Upper lobe of right lung (tissue), 1 donor: Measurements from ENCODE around the gene GPR132. TPM values are rescaled to one million over a fixed set of nuclear protein-coding genes. Genes with fewer than 3 reads are reported as not detected.

Source experiments
- ATAC-seq: fragments of 200-7000 bp; cut with Tn5 transposase; one replicate; pipeline ENCODE4 v1.9.1; 2020; ENCODE audit warnings: mild to moderate bottlenecking, moderate library complexity
- DNase-seq: peaks from one replicate; pipeline ENCODE4 v3.0.0-alpha.2; 2020
- H3K27ac ChIP-seq: fragments of 200-600 bp; one replicate; pipeline ENCODE4 v1.8.0; 2022
- H3K27me3 ChIP-seq: fragments of 200-600 bp; one replicate; pipeline ENCODE4 v1.8.0; 2022; ENCODE audit warnings: mild to moderate bottlenecking
- H3K36me3 ChIP-seq: fragments of 200-600 bp; one replicate; pipeline ENCODE4 v1.8.0; 2022
- H3K4me1 ChIP-seq: fragments of 200-600 bp; one replicate; pipeline ENCODE4 v1.8.0; 2022
- H3K4me3 ChIP-seq: fragments of 200-600 bp; one replicate; pipeline ENCODE4 v1.8.0; 2022; ENCODE audit warnings: mild to moderate bottlenecking
- H3K9me3 ChIP-seq: fragments of 200-600 bp; one replicate; pipeline ENCODE4 v1.8.0; 2022
- intact Hi-C: fragments of 100-400 bp; cut with DNase I; formaldehyde crosslinking; loops from one replicate; pipeline ENCODE4 v1.11.0; 2022
- total RNA-seq: library from RNA; stranded (reverse); fragmentation: NEBNext Ultra II Directional; extraction: Animal tissue kit (Norgen Biotek cat#: 25700); gene quantifications from one replicate; pipeline ENCODE4 v1.2.1, GENCODE V29; 2021
- TF ChIP-seq, protein P1 (sequence below): fragments of 200-600 bp; IDR thresholded peaks from one replicate; pipeline ENCODE4 v1.8.0; 2022; ENCODE audit warnings: antibody characterized with exemption
- donor health status: DM: no; HTN: yes; CAD: no; lungs with severe emphysema.

The GPR132 gene
- total RNA-seq, 1 donor from 2014 or later: 6.7 TPM

DNA sequence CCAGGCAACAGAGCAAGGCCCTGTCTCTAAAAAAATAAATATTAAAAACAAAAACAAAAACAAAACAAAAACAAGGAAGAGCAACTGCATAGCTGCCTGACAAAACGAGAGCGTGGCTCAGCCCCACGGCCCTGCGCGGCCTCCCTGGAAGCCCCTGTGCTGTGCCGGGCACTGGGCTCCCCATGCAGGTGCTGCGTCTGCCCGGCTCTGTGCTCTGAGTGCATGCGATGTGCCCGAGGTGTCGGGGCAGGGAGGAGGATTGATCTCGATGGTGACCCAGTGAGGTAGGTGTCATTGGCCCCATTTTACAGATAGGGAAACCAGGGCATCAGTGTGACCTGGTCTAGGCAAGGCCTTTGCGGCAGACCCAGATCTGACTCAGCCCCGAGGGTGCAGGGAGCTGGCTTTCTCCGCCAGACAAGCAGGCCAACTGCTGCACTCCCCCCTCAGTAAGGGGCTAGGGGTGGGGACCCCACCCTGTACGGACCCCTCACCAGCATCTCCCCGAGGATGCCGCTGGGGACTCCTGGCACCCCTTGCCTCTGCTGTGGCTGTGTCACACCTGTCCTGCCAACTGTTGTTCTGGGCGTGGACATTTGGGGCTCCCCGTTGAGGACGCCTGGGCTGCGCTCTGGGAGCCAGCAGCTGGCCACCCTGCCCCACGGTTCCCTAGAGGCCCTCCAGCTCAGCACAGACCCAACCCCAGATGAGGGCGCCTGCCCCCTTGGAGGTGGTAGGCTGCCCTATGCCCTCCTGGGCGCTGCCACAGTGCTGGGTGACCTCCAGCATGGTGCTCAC is 15.3 kb downstream of the GPR132 start:
- no peak for ATAC-seq
- intact Hi-C loops: loop anchor here (10.0 kb wide), 1 partner anchor 155 kb away; no protein-coding TSS in a partner anchor
- peaks cover 6% of the 10 kb centered on the region for H3K4me1 ChIP-seq
- H3K4me3 ChIP-seq: no peak overlapping the region
- H3K9me3 ChIP-seq: no peaks in the 10 kb centered on the region
- DNase-seq: no peak
- H3K36me3 ChIP-seq: no peaks in the 10 kb centered on the region
- TF ChIP-seq, protein P1, sequence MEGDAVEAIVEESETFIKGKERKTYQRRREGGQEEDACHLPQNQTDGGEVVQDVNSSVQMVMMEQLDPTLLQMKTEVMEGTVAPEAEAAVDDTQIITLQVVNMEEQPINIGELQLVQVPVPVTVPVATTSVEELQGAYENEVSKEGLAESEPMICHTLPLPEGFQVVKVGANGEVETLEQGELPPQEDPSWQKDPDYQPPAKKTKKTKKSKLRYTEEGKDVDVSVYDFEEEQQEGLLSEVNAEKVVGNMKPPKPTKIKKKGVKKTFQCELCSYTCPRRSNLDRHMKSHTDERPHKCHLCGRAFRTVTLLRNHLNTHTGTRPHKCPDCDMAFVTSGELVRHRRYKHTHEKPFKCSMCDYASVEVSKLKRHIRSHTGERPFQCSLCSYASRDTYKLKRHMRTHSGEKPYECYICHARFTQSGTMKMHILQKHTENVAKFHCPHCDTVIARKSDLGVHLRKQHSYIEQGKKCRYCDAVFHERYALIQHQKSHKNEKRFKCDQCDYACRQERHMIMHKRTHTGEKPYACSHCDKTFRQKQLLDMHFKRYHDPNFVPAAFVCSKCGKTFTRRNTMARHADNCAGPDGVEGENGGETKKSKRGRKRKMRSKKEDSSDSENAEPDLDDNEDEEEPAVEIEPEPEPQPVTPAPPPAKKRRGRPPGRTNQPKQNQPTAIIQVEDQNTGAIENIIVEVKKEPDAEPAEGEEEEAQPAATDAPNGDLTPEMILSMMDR: no peak
- no peak overlapping the region for H3K27ac ChIP-seq
- H3K27me3 ChIP-seq: no peaks in the 10 kb centered on the region

DNA sequence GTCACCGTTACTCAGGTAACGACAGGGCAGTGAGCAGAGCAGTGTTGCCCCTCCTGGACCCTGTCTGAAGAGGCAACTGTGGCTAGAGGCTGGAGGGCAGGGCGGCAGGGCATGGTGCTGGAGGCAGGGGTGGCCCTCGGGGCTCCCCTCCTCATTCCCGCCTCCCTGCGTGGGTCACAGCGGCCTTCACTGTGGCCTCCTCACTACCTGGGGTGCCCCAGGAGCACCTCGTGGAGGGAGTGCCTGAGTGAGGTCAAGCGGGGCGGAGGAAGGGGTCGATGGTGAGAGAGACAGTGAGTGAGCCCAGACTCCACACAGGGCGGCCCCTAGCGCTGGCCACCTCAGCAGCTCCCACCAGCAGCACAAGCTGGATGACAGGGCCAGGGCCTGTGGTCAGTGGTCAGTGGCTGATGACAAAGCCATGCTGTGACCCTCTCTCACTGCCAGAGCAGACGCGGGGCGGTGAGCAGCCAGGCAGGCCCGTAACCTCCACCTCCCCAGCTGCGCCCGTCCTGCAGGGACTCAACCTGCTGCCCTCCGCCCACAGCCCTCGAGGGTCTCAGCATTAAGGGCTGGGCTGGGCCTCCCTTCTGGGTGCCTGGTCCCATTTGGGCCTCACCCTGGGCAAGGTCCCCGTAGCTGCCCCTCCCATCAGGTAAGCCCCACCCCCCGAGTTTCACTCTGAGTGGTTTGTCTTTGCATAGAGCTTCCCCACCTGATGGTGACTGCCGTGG is 17.8 kb downstream of the GPR132 start:
- no peak for DNase-seq
- H3K4me3 ChIP-seq: no peak overlapping the region
- TF ChIP-seq, protein P1: no peak
- intact Hi-C loops: loop anchor here (10.0 kb wide), 1 partner anchor 153 kb away; no protein-coding TSS in a partner anchor
- no peaks in the 10 kb centered on the region for H3K27me3 ChIP-seq
- H3K27ac ChIP-seq: no peak overlapping the region
- peaks cover 6% of the 10 kb centered on the region for H3K4me1 ChIP-seq
- H3K36me3 ChIP-seq: no peaks in the 10 kb centered on the region
- no peaks in the 10 kb centered on the region for H3K9me3 ChIP-seq
- ATAC-seq: no peak

GRCh38 chr14:105046891-105047282 is 18.3 kb downstream of the GPR132 start:
- H3K9me3 ChIP-seq: no peaks in the 10 kb centered on the region
- no peaks in the 10 kb centered on the region for H3K27me3 ChIP-seq
- ATAC-seq (no peak), DNase-seq (no peak)
- H3K27ac ChIP-seq: no peak overlapping the region
- TF ChIP-seq, protein P1: no peak
- intact Hi-C loops: loop anchor here (10.0 kb wide), 1 partner anchor 152 kb away; no protein-coding TSS in a partner anchor
- no peaks in the 10 kb centered on the region for H3K36me3 ChIP-seq
- H3K4me3 ChIP-seq: no peak overlapping the region
- peaks cover 6% of the 10 kb centered on the region for H3K4me1 ChIP-seq

DNA sequence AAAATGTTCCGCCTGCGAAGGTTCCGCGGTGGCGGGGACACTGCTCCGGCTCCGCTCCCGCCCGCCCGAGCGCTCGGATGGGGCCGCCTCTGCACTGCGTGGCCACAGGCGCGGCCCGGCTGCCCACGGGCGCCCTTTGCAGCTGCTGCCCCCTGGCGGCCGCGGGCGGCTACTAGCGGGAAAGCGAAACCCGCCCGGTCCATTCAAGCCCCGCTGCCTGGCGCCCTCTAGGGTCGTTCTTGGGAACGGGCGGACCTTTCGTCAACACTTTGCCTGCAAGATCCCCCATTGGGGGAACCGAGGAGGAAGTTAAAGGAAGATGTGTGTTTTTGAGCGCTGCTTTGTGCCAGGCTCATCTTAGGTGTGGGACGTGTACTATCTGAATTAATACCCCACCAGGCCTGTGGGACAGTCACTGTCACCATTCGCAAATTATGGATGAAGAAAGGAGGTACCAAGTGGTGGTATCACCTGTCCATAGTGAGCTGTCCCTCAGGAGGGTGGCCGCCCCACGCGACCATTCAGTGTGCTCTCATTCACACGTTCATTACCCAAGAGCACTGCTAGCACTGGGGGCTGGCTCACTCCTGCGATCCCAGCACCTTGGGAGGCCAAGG is 19.4 kb downstream of the GPR132 start:
- no peaks in the 10 kb centered on the region for H3K27me3 ChIP-seq
- TF ChIP-seq, protein P1: peak; percentile 100
- H3K4me3 ChIP-seq: no peak overlapping the region
- no peaks in the 10 kb centered on the region for H3K36me3 ChIP-seq
- intact Hi-C loops: loop anchor here (10.0 kb wide), 1 partner anchor 151 kb away; no protein-coding TSS in a partner anchor
- no peaks in the 10 kb centered on the region for H3K9me3 ChIP-seq
- peak; percentile 98 for ATAC-seq
- DNase-seq: peak; percentile 96
- H3K4me1 ChIP-seq: peaks cover 6% of the 10 kb centered on the region
- no peak overlapping the region for H3K27ac ChIP-seq

DNA sequence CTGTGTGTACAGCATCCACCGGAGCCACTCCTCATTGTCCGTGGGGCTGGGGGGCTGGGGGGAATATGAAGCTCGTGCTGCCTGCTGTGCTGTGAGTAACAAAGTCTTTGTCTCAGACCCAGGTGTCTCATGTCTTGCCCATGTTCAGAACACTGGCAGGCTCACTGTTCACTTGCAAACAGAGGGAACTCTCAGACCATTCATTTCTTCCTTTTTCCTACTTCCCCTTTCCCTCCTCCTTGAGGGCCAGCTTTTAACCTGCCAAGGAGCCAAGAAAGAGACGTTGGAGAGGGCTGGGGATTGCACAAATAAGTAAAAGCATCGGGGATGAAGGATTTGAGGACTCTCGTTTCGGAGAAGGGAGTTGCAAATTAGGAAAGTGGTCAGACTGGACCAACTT is 21.6 kb downstream of the GPR132 start:
- TF ChIP-seq, protein P1: no peak
- no peak for DNase-seq
- H3K27me3 ChIP-seq: no peaks in the 10 kb centered on the region
- H3K9me3 ChIP-seq: no peaks in the 10 kb centered on the region
- H3K27ac ChIP-seq: no peak overlapping the region
- intact Hi-C loops: loop anchor here (5.0 to 10.0 kb wide), 2 partner anchors 76 to 149 kb away; no protein-coding TSS in a partner anchor
- H3K4me1 ChIP-seq: no peaks in the 10 kb centered on the region
- H3K36me3 ChIP-seq: no peaks in the 10 kb centered on the region
- no peak overlapping the region for H3K4me3 ChIP-seq
- ATAC-seq: no peak
